ENCODE measurements around the gene LAMTOR4.

GRCh38 chr7:100118388-100119071, 30.2 kb upstream of the LAMTOR4 start:
- TF ChIP-seq EZH2phosphoT487 (IDR thresholded peaks at IDR 0.05; ENCODE audit: borderline replicate concordance, low read length) (no peak), CTCF (conservative IDR thresholded peaks at IDR 0.05; ENCODE audit: low read depth, low read length) (no peak)
